Neuron (in vitro differentiated cells): ENCODE results near the gene MLLT6.

Source experiments
- H2AFZ ChIP-seq: one replicate; pipeline ENCODE4 v1.6.1; 2013; ENCODE audit warnings: low read depth, mild to moderate bottlenecking, inconsistent platforms, low read length, moderate library complexity
- H3K27me3 ChIP-seq: one replicate; pipeline ENCODE4 v1.6.1; 2013; ENCODE audit warnings: low read length; ENCODE audit not compliant: insufficient read depth
- H3K36me3 ChIP-seq: one replicate; pipeline ENCODE4 v1.6.1; 2013; ENCODE audit warnings: low read length; ENCODE audit not compliant: insufficient read depth
- H3K4me1 ChIP-seq: one replicate; pipeline ENCODE4 v1.6.1; 2013; ENCODE audit warnings: low read length; ENCODE audit not compliant: insufficient read depth
- H3K4me3 ChIP-seq: 2 replicates; pipeline ENCODE4 v1.5.1; 2013; ENCODE audit warnings: mild to moderate bottlenecking, low read length, moderate library complexity
- H3K9me3 ChIP-seq: one replicate; pipeline ENCODE4 v1.6.1; 2013; ENCODE audit warnings: low read length

Gene MLLT6

GRCh38 chr17:38704606-38705522 is at the start of gene MLLT6:
Gene MLLT6 (plus strand): TSS chr17:38705273. CDS start chr17:38705633, 360 bp downstream.
- H3K27me3 ChIP-seq, result no peaks in the 10 kb centered on the region
- H3K9me3 ChIP-seq, result no peaks in the 10 kb centered on the region

GRCh38 chr17:38656959-38657823 is 47.9 kb upstream of the MLLT6 start:
- H3K27me3 ChIP-seq, result no peaks in the 10 kb centered on the region
- no peak overlapping the region for H2AFZ ChIP-seq
- no peaks in the 10 kb centered on the region for H3K9me3 ChIP-seq
- H3K4me3 ChIP-seq, result no peak overlapping the region
- peaks cover 23% of the 10 kb centered on the region for H3K4me1 ChIP-seq
- no peaks in the 10 kb centered on the region for H3K36me3 ChIP-seq

More at GRCh38 chr17:38704606-38705522, at the start of gene MLLT6:
- Histone ChIP-seq H3K4me1 (peaks cover 30% of the 10 kb centered on the region), H3K36me3 (peaks cover 20% of the 10 kb centered on the region), H3K4me3 (peak within 1 kb of the TSS; percentile 85), H2AFZ (peak within 1 kb of the TSS; percentile 90)

GRCh38 chr17:38657824-38658740 is 47.0 kb upstream of the MLLT6 start:
- Histone ChIP-seq H2AFZ (no peak overlapping the region), H3K36me3 (no peaks in the 10 kb centered on the region), H3K4me1 (peaks cover 23% of the 10 kb centered on the region), H3K9me3 (no peaks in the 10 kb centered on the region), H3K27me3 (no peaks in the 10 kb centered on the region), H3K4me3 (no peak overlapping the region)

DNA sequence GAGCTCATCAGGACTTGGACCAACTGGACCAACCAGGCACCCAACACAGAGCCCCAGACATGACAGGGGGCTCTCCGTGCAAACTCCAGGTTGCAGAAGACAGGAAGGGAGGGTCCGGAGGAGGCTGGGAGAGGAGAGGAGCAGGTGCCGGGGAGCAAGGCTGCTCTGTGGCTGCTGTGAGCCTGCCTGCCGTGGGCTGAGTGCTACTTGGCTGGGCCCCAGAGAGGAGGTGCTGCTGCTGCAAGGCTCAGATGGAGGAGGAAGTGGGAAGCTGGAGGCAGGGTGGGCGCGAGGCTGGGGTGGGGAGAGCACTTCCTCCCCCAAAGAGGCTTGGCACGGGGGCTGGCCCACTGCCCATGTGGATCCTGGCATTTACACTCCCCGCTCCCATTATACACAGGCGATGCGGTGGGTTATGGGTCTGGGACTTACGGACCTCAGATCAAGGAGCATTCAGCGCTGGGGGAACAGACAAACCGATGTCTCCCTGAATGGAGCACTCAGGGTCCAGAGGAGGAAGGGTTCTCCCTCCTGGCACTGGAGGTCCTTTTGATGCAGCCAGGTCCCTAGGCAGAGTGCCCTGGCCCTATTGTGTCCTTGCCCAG is 46.2 kb upstream of the MLLT6 start:
- Histone ChIP-seq H2AFZ (no peak overlapping the region), H3K27me3 (no peaks in the 10 kb centered on the region), H3K4me3 (no peak overlapping the region), H3K4me1 (peaks cover 23% of the 10 kb centered on the region), H3K9me3 (no peaks in the 10 kb centered on the region), H3K36me3 (no peaks in the 10 kb centered on the region)

DNA sequence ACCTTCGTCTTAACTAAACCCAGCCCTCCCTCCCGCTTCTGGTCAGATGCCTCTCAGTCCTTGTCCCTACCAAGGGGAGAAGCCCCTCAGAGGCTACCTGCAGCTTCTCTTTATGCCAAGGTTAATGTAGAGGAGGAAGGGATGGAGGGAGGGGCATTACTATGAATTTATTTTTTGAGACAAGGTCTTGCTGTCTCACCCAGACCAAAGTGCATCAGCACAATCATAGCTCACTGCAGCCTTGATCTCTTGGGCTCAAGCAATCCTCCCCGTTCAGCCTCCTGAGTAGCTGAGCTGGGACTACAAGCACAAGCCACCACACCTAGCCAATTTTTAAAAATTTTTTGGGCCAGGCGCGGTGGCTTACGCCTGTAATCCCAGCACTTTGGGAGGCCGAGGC is 45.7 kb upstream of the MLLT6 start:
- Histone ChIP-seq H3K9me3 (no peaks in the 10 kb centered on the region), H3K4me3 (no peak overlapping the region), H3K4me1 (peaks cover 18% of the 10 kb centered on the region), H2AFZ (no peak overlapping the region), H3K36me3 (no peaks in the 10 kb centered on the region), H3K27me3 (no peaks in the 10 kb centered on the region)

DNA sequence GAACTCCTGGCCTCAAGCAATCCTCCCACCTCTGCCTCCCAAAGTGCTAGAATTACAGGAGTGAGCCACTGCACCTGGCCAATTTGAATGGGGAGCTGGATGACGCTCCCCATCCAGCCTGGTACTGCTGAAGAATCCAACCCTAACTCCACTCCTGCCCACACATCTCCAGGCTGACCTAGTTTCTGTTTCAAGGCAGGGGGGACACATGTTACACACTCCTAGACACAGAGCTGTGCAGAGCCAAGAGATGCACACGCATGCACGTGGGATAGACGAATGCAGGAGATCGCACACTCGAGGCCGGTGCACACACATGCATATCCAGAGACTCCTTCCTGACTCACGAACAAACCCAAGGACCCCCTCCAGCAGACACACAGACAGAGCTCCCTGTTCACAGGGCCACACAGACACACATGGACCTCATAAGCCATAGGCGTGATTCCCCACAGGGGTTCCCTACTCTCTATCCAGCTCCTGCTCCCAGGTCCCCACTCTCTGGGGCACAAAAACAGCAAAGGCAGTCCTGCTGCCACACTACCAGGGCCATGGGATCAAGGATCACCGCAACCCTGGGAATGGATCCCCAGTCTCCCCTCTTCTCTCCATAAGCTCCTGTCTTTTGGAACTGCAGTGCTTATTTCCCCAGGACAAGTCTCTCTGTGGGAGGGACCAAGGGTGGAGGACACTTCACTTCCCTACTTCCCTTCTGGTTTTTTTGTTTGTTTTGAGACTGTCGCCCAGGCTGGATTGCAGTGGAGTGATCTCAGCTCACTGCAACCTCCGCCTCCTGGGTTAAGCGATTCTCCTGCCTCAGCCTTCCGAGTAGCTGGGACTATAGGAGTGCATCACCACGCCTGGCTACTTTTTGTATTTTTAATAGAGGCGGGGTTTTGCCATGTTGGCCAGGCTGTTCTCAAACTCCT is 44.7 kb upstream of the MLLT6 start:
- Histone ChIP-seq H3K4me1 (peaks cover 10% of the 10 kb centered on the region), H2AFZ (no peak overlapping the region), H3K9me3 (no peaks in the 10 kb centered on the region), H3K4me3 (no peak overlapping the region), H3K36me3 (no peaks in the 10 kb centered on the region), H3K27me3 (no peaks in the 10 kb centered on the region)

- no peaks in the 10 kb centered on the region for H3K4me1 ChIP-seq
- no peak overlapping the region for H2AFZ ChIP-seq
- H3K4me3 ChIP-seq, result no peak overlapping the region
- H3K27me3 ChIP-seq, result no peaks in the 10 kb centered on the region
- no peaks in the 10 kb centered on the region for H3K9me3 ChIP-seq
- H3K36me3 ChIP-seq, result no peaks in the 10 kb centered on the region
These were observed 41.8 kb upstream of the MLLT6 start for GRCh38 chr17:38663125-38663751.

- H2AFZ ChIP-seq, result no peak overlapping the region
- no peaks in the 10 kb centered on the region for H3K36me3 ChIP-seq
- H3K27me3 ChIP-seq, result peaks cover 6% of the 10 kb centered on the region
- no peaks in the 10 kb centered on the region for H3K9me3 ChIP-seq
- H3K4me1 ChIP-seq, result no peaks in the 10 kb centered on the region
- no peak overlapping the region for H3K4me3 ChIP-seq
These were observed 41.0 kb upstream of the MLLT6 start for GRCh38 chr17:38663964-38664644.

DNA sequence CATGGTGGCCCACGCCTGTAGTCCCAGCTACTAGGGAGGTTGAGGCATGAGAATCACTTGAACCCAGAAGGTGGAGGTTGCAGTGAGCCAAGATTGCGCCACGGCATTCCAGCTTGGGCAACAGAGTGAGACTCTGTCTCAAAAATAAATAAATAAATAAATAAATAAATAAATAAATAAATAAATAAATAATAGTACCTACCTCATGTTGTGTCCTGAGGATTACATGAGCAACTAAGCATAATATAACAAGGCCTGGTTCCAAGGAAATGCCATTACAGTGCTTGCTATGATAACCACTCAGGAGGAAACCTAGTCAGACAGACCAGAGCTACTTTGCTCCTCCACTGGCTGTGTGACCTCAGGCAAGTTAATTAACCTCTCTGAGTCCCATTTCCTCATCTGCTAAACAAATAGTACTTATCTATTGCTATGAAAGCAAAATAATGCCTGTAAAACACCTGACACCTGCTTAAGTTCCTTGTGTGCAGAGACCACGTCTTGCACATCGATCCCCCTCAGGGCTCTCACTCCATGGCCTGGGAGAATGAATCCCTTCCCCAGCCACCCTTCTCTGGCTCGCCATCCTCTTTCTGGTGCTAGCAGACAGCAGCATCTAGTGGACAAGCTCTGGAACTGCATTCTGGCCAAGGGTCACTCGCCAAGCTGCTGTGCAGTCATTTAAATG is 37.8 kb upstream of the MLLT6 start:
- Histone ChIP-seq H3K36me3 (no peaks in the 10 kb centered on the region), H3K9me3 (no peaks in the 10 kb centered on the region), H3K4me3 (no peak overlapping the region), H3K4me1 (peaks cover 1% of the 10 kb centered on the region), H2AFZ (no peak overlapping the region), H3K27me3 (peaks cover 30% of the 10 kb centered on the region)

GRCh38 chr17:38667787-38668122 is 37.3 kb upstream of the MLLT6 start:
- Histone ChIP-seq H2AFZ (no peak overlapping the region), H3K9me3 (no peaks in the 10 kb centered on the region), H3K27me3 (peaks cover 35% of the 10 kb centered on the region), H3K4me3 (no peak overlapping the region), H3K4me1 (peaks cover 6% of the 10 kb centered on the region), H3K36me3 (no peaks in the 10 kb centered on the region)
